HG03432 (cell line): ENCODE data around the gene DRAXIN.

Experiments
- ATAC-seq: cut with Tn5 transposase; IDR thresholded peaks from one replicate; pipeline ENCODE4 v1.9.1; 2021; ENCODE audit warnings: mild to moderate bottlenecking, moderate library complexity; ENCODE audit not compliant: unreplicated experiment

The DRAXIN gene

DNA sequence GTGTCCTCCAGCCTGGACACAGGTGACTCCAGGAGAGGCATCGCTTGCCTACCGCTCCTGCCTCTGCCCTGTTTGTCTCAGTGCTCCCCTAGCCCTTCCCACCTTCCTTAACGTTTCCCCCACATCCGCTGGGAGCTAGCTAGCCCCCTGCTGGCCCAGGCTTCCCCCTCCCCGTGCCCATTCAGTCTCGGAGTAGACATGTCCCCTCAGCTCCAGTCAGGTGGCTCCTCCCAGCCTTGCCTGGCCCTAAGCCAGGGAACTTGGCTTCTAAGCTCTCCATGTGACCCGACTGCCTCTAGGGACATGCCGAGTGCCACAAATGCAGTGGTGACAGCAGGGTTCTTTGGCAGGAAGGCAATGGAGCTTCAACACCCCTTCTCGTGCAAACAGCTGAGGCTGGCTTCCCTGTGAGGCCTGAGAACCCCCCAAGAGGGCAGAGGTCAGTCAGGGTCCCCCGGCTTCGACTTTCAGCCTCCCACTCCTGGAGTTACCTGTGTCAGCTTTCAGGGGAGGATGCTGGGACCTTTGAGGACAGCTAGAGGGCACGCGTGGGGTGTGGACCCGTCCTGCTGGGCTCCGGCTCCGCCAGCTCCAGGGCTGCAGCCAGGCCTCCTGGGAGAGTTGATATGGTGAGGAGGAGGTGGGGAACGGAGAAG, 16.2 kb downstream of the DRAXIN start:
- ATAC-seq, result no peak

DNA sequence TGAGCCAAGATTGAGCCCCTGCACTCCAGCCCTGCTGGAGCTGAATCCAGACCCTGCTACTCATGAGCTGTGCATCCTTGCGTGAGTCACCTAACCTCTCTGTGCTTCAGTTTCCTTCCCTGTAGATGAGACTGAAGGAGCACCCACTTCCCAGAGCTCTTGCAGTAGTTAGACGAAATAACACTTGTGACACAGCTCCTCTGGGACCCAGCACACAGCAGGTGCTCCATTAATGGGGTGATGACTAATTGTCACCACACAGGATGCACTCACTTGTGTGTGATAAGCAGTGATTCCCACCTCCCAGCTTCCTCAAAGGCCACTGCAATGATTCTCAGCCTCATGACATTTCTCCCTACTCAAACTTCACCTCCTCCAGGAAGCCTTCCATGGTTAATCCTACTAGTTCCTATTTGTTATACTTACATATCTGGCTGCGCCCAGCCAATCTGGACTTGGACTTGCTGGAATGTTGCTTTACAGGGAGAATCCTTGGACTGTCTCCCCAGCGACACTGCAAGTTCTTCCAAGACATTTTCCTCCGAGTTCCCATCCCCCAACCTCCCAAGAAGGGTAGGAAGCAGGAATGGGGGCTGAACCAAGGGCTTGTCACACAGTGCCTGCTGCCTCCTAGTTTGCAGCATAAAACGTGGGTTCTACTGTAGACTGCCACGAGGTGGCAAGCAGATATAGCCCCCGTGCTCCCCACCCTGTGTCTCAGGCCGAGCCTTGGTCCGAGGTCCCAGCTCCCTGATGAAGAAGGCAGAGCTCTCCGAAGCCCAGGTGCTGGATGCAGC, 17.2 kb downstream of the DRAXIN start:
- ATAC-seq, result no peak

DNA sequence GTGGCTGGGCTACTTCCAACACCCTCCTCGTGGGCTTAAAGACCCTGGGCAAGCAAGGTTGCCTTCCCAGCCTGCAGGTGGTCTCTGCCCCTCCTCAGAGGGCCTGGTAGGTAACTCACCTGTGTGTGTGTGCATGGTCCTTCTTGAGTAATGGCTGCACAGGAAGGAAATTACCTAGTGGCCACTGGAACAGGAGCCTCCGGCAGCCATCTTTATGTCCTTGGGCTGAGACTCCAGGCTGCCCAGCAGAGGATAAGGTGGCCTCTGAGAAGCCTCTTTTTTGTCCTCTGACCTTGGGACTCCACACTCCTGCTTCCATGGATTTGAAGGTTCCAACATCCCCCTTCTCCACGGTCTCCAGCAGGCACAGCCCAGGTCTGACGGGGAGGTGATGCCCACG, 20.0 kb downstream of the DRAXIN start:
- ATAC-seq, result no peak

DNA sequence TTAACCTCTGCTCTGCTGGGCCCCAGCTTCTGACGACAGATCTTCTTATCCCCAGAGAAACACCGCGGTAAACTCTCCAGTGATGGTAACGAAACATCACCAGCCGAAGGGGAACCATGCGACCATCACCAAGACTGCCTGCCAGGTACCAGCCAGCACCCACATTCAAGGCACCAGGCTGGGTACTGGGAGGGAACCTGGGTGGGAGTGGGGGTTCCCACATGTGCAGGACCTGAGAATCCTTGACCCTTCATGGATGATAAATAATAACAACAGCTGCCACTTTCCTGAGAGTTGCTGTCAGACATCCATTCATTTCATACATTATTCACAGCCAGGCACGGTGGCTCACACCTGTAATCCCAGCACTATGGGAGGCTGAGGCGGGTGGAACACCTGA, 20.8 kb downstream of the DRAXIN start:
- ATAC-seq, result no peak

DNA sequence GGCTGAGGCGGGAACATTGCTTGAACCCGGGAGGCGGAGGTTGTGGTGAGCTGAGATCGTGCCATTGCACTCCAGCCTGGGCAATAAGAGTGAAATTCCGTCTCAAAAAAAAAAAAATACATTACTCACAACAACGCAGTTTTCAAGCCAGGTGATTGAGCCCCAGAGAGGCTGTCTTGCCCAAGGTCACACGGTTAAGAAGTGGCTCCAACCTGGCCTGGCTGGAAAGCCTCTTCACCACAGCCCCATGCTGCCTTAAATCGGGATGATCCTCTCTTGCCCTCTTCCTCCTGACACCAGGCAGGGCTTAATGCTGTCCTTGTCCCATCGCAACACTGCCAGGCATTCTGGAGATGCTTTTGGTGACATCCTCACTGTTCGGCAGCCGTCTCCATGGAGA, 21.6 kb downstream of the DRAXIN start:
- no peak for ATAC-seq

DNA sequence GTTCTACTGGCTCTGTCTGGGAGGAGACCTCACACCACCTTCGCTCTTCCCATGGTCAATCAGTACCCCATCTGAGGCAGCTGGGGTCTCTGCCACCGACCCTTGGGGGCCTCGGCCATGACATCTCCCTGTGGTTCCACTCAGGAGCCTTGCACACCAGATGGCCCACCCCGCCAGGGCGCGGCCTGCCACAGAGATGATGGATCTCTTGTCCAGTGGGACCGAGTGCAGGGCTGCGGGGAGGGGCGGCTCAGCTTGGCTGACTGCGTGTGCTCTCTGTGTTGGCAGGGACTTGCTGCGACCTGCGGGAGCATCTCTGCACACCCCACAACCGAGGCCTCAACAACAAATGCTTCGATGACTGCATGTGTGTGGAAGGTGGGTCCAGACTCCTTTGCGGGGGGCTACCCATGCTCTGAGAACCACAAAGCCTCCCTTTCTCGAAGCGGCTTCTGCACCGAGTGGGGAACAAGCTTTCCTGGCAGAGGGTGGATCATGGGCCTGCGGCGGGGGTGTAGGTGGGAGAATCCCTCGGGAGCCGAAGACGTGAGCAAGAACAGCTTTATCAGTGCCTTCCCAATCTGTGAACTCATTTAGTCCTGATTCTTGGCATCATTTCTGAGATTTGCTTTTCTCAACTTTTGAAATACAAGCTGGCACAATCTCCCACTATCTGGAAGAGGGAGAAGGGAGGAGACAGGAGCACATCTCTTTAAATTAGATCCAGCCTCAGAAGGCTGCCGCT, 23.5 kb downstream of the DRAXIN start:
- ATAC-seq, result no peak

DNA sequence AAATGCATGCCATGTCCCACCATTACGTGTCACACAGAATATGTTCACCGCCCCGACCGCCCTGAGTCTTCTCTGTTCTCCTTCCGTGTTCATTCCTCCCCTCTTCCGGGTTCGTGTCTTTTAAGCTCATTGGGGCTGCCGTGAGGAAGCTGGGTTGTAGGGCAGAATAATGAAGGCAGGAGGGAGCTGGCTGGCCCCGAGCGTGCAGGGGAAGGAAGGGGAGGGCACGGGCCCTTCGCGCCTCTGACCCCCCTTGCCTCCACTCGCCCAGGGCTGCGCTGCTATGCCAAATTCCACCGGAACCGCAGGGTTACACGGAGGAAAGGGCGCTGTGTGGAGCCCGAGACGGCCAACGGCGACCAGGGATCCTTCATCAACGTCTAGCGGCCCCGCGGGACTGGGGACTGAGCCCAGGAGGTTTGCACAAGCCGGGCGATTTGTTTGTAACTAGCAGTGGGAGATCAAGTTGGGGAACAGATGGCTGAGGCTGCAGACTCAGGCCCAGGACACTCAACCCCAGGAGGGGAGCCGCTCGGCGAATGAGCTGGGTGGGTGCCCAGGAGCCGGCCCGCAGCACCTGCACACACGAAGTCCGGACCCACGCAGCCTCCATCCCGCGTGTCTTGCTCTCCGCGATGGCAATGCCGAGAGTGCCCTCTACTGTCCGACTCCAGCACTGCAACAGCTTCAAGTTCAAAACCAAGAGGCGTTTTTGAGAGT, 28.0 kb downstream of the DRAXIN start:
- ATAC-seq, result no peak

DNA sequence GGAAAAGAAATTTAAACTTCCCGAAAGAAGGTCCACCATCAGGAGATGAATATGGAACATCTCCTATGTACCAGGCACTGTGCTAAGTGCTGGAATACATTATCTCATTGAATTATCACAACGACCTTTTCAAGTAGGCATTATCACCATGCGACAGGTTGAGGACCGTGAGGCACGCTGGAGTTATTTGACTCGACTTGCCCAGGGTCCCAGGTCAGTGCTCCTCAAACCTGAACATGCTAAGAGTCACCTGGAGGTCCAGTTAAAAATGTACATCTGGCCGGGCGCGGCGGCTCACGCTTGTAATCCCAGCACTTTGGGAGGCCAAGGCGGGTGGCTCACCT, 28.5 kb downstream of the DRAXIN start:
- no peak for ATAC-seq

DNA sequence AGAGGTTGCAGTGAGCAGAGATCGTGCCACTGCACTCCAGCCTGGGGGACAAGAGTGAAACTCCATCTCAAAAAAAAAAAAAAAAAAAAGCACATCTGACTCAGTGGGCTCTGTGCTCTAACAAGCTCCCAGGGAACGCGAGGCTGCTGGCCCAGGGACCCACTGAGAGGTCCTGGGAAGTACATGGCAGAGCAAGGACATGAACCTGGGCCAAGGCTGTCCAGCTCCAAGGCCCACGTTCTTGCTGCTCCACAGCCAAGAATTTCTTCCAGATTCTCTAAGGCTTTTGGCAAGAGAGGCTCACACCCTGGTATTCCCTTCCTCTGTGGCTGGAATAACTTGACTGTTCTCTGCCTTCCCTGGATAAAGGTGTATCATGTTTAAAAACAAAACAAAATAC, 29.0 kb downstream of the DRAXIN start:
- no peak for ATAC-seq

DNA sequence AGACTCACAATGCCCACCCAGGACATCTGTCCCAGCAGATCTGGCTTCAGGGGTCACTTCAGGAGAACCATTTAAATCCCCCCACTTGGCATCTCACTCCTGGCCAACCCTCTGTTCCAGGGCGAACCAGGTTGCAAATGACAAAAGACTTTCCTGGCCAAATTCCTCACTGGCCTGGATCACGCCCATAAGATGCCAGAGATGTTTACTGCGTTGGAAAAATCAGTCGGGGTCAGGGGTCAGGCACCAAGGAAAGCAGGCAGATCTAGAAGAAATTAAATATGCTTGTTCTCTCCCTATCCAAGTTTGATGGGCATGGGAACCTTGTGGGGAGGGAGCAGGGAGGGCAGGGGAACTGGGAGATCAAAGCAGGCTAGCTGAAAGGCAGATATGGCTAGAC, 29.8 kb downstream of the DRAXIN start:
- no peak for ATAC-seq

DNA sequence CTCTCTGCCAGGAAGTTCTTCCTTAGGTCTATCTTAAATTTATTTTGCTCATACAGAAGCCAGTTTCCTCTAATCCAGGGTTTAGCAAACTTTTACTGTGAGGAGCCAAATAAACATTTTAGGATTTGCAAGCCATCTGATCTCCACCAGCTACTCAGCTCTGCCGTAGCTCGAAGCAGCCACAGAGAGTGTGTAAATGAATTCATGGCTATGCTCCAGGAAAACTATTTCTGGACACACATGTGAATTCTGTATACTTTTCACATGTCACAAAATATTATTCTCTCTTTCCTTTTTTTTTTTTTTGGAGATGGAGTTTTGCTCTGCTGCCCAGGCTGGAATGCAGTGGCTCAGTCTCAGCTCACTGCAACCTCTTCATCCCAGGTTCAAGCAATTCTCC, 31.0 kb downstream of the DRAXIN start:
- no peak for ATAC-seq

DNA sequence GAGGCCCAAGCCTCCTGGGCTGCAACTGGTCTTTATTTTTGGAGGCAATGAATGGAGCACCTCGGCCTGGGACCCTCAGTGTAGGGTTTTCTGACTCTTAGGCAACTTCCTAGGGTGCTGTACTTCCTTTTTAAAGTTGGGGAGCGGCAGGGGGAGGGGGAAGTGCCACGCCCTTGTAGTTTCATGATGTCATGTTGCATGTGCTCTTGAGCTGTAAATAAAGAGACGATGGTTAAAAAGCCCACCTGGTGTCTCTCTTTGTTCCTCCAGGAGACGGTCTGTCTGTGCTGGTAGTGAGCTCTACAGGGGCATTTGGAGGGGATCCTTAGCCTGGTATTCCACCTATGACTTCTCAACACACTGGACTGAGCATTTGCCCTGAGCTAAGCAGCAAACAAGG, 34.1 kb downstream of the DRAXIN start:
- ATAC-seq, result no peak

DNA sequence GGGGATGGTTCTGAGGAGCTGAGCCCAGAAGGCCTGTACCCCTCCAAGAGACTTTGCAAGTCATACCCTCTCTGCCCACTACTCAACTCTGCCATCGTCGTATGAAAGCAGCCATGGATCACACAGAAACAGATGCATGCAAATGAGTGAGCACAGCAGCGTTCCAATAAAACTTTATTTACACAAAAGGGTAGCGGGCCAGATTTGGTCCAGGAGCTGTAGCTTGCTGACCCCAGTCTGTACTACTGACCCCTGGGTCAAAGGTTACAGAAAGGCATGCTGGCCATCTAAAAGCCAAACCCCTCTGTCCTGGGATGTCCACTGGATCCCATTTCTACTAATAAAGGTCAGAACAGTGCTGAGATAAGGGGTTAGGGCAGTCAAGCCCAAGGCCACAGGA, 35.6 kb downstream of the DRAXIN start:
- ATAC-seq, result no peak

DNA sequence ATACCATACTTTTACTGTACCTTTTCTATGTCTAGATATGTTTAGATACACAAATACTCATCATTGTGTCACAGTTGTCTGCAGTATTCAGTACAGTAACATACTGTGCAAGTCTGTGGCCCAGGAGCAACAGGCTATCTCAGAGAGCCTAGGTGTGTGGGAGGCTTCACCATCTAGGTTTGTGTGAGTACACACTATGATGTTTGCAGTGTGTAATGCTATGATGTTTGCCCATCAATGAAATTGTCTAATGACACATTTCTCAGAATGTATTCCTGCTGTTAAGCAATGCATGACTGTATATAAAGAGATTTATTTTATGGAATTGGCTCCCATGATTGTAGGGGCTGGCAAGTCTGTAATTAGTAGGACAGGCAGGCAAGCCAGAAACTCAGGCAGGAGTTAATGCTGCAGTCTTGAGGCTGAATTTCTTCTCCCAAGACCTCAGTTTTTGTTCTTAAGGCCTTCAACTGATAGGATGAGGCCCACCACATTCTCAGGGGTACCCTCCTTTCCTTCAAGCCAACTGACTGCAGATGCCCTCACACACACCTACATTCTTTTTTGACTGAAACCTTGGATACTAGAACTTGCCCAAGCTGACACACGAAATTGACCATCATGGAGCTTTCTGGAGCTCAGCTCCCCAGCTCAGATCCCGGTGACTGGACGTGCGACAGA, 36.8 kb downstream of the DRAXIN start:
- ATAC-seq, result no peak

DNA sequence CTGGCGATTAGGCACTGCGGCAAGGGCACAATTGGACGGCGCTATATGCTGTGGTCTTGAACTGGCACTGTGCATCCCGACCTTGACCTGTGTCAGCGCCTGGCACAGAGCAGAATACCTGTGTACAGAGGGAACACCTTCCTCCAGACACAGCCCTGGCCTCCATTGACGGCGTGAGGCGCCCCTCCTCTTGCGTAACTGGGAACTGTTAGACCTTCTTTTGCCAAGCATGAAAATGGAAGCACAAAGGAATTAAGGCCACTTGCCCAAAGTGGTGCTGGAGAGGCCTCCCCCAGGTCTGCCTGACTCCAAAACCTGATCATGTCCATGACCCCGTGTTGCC, 37.6 kb downstream of the DRAXIN start:
- ATAC-seq, result no peak

DNA sequence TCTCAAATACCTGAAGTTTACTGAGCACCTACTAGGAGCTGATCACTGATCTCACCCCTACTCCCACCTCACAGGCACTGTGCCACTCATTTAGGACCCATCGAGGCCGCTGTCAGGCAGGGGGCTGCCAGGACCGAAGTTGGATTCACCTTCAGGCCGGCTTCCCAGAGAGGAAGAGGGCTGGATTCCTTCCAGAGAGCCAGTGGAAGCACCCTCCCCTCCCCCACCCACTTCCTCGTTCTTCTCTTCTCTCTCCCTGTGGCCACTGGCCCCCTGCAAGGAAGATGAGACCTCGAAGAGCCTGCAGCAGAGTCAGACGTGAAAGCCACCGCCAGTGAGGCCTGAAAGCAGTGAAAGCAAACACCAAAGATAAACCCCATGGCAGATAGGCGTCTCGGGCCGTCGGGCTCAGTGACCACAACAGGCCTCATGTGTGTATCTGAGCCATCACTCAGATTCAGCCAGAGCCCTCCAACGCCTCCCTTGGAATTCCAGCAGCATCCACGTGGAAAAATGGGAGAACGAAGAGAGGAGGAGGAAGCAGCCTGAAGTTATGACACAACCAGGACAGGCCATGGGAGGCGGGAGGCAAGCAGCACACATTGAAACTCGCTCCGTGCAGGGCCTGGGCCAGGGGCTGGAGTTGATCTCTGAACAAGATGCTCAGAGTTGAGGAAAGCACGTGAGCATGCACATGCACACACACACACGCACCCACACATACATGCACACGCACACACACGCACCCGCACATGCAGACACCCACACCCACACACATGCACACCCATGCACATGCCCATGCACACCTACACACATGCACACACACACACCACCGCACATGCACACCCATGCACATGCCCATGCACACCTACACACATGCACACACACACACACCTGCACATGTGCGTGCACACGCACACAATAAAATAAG, 38.3 kb downstream of the DRAXIN start:
- ATAC-seq, result no peak

DNA sequence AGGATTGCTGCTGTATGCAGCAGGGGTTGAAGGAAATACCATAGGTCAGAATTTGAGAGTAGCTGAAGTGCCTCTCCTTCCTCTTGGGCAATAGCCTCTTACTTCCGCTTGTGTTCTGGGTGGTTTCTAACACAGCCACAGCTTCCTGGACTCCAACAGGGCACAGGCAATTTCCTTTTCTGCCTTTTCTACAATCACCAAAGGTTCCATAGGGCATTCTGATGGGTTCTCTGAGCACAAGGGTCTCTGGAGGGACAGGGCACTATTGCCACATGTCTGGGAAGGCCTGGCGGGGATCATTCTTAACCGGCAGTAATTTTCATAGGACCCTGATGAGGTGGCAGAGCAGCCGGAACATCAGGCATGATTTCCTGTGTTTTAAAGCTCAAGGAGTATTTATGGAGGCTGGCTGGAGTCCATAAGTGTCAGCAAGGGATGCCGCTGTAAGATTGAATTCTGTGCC, 39.0 kb downstream of the DRAXIN start:
- no peak for ATAC-seq

DNA sequence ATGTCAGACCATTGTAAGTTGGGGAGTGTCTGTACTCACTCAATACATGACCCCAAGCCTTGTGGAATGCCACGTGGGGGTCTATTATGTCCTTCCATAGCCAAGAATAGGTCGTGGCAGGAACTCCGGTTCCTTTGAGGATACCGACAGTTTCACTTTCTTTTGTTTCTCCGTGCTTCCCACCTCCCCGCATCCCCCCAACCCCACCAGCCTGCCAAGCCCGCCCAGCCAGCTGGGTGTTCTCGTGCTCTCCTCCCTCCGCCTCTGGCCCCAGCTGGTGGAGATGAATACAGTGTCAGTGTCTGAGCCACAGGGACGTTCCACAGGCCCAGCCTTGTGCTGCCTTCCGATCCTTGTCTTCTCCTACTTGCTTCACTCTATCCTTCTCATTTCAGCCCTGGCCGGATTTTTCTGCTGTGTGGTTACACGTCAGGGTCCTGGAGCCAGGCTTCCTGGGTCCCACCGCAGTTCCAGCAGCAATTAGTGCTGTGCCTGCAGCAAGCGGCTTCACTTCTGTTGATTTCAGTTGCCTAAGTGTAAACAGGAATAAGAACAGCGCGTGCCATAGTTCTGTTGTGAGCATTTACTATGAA, 40.3 kb downstream of the DRAXIN start:
- ATAC-seq, result no peak

DNA sequence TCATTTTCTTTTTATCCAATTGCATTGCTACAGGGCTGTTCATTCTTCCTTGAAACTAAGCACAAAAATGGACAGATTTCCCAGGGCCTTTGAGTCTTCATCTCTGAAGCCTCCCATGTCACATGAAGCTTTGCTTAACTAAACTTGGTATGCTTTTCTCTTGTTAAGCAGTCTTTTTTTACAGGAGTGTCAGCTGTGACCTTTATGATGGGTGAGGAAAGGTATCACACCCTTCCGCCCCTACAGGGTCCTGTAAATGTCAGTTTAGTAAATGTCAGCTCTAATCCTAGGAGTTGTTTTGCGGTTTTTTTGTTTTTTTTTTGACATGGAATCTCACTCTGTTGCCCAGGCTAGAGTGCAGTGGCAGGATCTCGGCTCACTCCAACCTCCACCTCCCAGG, 41.8 kb downstream of the DRAXIN start:
- ATAC-seq, result no peak

DNA sequence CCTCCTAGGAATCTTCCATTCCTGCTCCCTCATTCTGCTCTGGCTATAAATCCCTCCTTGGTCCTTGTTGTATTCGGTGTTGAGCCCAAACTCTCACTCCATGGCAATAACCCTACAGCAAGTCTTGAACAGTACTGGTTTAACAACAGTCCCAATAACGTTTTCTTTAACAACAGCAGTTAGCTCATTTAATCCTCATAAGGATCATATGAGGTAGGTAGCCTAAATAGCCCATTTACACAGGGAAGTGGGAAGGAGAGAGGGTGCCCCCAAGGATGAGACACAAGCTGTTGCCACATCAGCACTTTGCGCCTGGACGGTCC, 44.0 kb downstream of the DRAXIN start:
- peak; percentile 15 for ATAC-seq
